HFFc6 (cell line): ENCODE results near the gene PIGM. TPM values are rescaled to one million over a fixed set of nuclear protein-coding genes. Genes with fewer than 3 reads are reported as not detected.

Source experiments
- DNase-seq: peaks from one replicate; pipeline ENCODE4 v3.0.0-alpha.2; 2018
- H3K27ac Mint-ChIP-seq: 2 replicates; pipeline ENCODE4 v1.8.0; 2020; ENCODE audit warnings: mild to moderate bottlenecking, mixed read lengths
- H3K27me3 Mint-ChIP-seq: 2 replicates; pipeline ENCODE4 v1.8.0; 2021; ENCODE audit warnings: mild to moderate bottlenecking, moderate library complexity, mixed read lengths; ENCODE audit not compliant: insufficient read depth
- H3K36me3 Mint-ChIP-seq: 2 replicates; pipeline ENCODE4 v1.8.0; 2021; ENCODE audit warnings: low read depth, mixed read lengths
- H3K4me1 Mint-ChIP-seq: 2 replicates; pipeline ENCODE4 v1.8.0; 2020; ENCODE audit warnings: low read depth, mixed read lengths
- H3K4me3 Mint-ChIP-seq: 2 replicates; pipeline ENCODE4 v1.8.0; 2020; ENCODE audit warnings: mild to moderate bottlenecking, moderate library complexity, mixed read lengths
- H3K9me3 Mint-ChIP-seq: 2 replicates; pipeline ENCODE4 v1.8.0; 2020; ENCODE audit warnings: mild to moderate bottlenecking, mixed read lengths
- total RNA-seq, 6 experiments: library from RNA; stranded (reverse); fragmentation: NEBNext Ultra II Directional; extraction: Animal tissue kit (Norgen Biotek cat#: 25700); gene quantifications; 2 replicates in 1 of 6; 3 replicates in 5 of 6; pipeline ENCODE4 v1.2.3, GENCODE V29; 2021
- TF ChIP-seq, protein P1 (sequence below): fragments of 200-600 bp; sonication (generic); IDR thresholded peaks from 2 replicates; pipeline ENCODE4 v1.5.0; 2021; ENCODE audit warnings: antibody characterized with exemption, mild to moderate bottlenecking

Gene PIGM
- total RNA-seq, 6 experiments from 2014 or later = 6.7 to 8.4 (median 7.7) TPM

GRCh38 chr1:159981351-159982055, 50.3 kb downstream of the PIGM start:
- no peak overlapping the region for H3K27ac Mint-ChIP-seq
- no peak for DNase-seq
- peaks cover 40% of the 10 kb centered on the region for H3K27me3 Mint-ChIP-seq
- H3K36me3 Mint-ChIP-seq = no peaks in the 10 kb centered on the region; the same call in 1 of the 2 replicates
- H3K4me3 Mint-ChIP-seq = no peak overlapping the region
- H3K4me1 Mint-ChIP-seq = peaks cover 14% of the 10 kb centered on the region; the same call in 1 of the 2 replicates
- no peaks in the 10 kb centered on the region for H3K9me3 Mint-ChIP-seq
- TF ChIP-seq, protein P1, sequence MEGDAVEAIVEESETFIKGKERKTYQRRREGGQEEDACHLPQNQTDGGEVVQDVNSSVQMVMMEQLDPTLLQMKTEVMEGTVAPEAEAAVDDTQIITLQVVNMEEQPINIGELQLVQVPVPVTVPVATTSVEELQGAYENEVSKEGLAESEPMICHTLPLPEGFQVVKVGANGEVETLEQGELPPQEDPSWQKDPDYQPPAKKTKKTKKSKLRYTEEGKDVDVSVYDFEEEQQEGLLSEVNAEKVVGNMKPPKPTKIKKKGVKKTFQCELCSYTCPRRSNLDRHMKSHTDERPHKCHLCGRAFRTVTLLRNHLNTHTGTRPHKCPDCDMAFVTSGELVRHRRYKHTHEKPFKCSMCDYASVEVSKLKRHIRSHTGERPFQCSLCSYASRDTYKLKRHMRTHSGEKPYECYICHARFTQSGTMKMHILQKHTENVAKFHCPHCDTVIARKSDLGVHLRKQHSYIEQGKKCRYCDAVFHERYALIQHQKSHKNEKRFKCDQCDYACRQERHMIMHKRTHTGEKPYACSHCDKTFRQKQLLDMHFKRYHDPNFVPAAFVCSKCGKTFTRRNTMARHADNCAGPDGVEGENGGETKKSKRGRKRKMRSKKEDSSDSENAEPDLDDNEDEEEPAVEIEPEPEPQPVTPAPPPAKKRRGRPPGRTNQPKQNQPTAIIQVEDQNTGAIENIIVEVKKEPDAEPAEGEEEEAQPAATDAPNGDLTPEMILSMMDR = no peak

DNA sequence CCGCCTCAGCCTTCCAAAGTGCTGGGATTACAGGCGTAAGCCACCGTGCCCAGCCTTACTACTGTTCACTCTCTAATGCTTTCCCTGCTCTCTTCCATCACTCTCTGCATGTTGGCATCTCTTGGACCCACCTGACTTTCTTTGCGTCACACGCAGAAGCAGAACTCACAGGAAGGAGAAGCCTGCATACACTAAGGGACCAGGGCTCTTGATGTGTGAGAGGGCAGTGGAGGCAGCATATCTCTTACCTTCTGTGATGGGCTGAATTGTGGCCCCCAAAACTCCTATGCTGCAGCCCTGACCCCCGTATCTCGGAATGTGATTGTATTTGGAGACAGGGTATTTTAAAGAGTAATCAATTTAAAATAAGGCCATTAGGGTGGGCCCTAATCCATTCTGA, 51.0 kb downstream of the PIGM start:
- H3K4me3 Mint-ChIP-seq = no peak overlapping the region
- peaks cover 14% of the 10 kb centered on the region; the same call in 1 of the 2 replicates for H3K4me1 Mint-ChIP-seq
- TF ChIP-seq, protein P1 = no peak

GRCh38 chr1:159980076-159980475, 51.7 kb downstream of the PIGM start:
- H3K4me1 Mint-ChIP-seq = peaks cover 14% of the 10 kb centered on the region; the same call in 1 of the 2 replicates
- TF ChIP-seq, protein P1 = no peak
- no peak overlapping the region for H3K4me3 Mint-ChIP-seq
- no peaks in the 10 kb centered on the region; the same call in 1 of the 2 replicates for H3K36me3 Mint-ChIP-seq
- H3K27ac Mint-ChIP-seq = no peak overlapping the region
- no peaks in the 10 kb centered on the region for H3K9me3 Mint-ChIP-seq
- peaks cover 37% of the 10 kb centered on the region for H3K27me3 Mint-ChIP-seq
- DNase-seq = no peak

More for the DNA sequence above, 51.0 kb downstream of the PIGM start:
- no peak for DNase-seq
- no peak overlapping the region for H3K27ac Mint-ChIP-seq
- no peaks in the 10 kb centered on the region for H3K9me3 Mint-ChIP-seq
- H3K36me3 Mint-ChIP-seq = no peaks in the 10 kb centered on the region; the same call in 1 of the 2 replicates
- peaks cover 41% of the 10 kb centered on the region for H3K27me3 Mint-ChIP-seq

GRCh38 chr1:159979257-159979656, 52.5 kb downstream of the PIGM start:
- H3K27me3 Mint-ChIP-seq = peaks cover 33% of the 10 kb centered on the region
- no peak for DNase-seq
- H3K27ac Mint-ChIP-seq = no peak overlapping the region

DNA sequence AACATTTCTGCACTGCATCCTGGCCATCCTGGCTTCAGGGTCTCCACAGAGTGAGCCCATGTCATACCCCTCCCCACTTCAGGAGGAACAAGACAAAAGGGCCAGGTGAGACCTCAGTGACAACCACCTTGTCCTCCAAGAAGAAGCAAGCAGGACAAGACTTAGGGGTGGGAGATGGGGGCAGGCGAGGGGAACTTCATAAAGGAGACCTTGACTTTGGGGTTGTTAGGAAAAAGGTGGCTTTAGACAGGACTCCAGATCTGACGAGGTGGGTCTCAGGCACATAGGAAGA, 53.7 kb downstream of the PIGM start:
- Mint-ChIP-seq H3K4me3 (no peak overlapping the region), H3K4me1 (peaks cover 14% of the 10 kb centered on the region; the same call in 1 of the 2 replicates), H3K36me3 (no peaks in the 10 kb centered on the region; the same call in 1 of the 2 replicates), H3K27me3 (peaks cover 28% of the 10 kb centered on the region), H3K27ac (no peak overlapping the region), H3K9me3 (no peaks in the 10 kb centered on the region)
- no peak for DNase-seq
- TF ChIP-seq, protein P1 = no peak

More at GRCh38 chr1:159979257-159979656, 52.5 kb downstream of the PIGM start:
- no peak overlapping the region for H3K4me3 Mint-ChIP-seq
- H3K9me3 Mint-ChIP-seq = no peaks in the 10 kb centered on the region
- peaks cover 14% of the 10 kb centered on the region; the same call in 1 of the 2 replicates for H3K4me1 Mint-ChIP-seq
- no peaks in the 10 kb centered on the region; the same call in 1 of the 2 replicates for H3K36me3 Mint-ChIP-seq
- TF ChIP-seq, protein P1 = no peak
